ENCODE data around the gene TP53TG5.

Gene TP53TG5

DNA sequence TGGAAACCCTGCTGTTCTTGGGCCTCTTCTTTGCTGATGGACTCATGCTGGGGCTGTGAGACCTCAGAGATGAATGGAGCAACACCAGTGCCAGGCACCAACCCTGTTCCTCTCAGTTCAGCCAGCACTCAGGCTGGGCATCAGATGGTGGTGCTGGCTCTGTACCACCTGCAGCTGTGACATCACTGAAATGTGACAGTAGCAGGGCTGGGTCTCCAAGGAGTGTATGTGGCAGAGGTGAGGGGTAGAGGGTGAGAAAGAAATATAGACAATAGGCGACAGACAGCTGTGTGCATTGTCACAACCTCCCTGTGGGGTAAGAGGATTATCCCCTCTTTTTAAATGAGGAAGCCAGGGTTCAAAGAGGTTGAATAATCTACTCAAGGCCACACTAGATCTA, at the start of gene TP53TG5:
Gene TP53TG5 (minus strand): TSS at position 135 of the 400 bp plus-strand sequence. CDS start 89 bp downstream, at position 46.
- DNase-seq (ENCODE audit: low spot score), result no peak

- DNase-seq (ENCODE audit: low spot score), result no peak
Measured at GRCh38 chr20:45427236-45428149, 49.4 kb upstream of the TP53TG5 start.

GRCh38 chr20:45426320-45427016, 48.3 kb upstream of the TP53TG5 start:
- DNase-seq (ENCODE audit: low spot score), result no peak

GRCh38 chr20:45425561-45425960, 47.4 kb upstream of the TP53TG5 start:
- no peak for DNase-seq (ENCODE audit: low spot score)

DNA sequence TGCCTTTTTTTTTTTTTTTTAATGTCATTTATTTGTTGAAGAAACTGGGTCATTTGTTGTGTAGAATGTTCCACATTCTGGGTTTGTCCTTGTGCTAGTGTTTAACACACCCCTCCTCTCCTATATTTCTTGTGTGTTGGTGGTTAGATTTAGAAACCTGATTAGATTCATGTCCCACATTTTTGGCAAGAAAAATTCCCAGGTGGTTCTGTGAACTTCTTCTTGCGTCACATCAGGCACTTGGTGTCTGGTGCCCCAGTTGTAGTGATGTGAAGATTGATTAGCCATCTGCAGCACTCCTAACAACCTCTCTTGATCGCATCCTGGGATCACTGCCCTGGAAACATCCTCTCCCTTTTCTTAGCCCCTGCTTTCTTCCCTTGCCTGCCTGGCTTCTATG, 45.6 kb upstream of the TP53TG5 start:
- no peak for DNase-seq (ENCODE audit: low spot score)

DNA sequence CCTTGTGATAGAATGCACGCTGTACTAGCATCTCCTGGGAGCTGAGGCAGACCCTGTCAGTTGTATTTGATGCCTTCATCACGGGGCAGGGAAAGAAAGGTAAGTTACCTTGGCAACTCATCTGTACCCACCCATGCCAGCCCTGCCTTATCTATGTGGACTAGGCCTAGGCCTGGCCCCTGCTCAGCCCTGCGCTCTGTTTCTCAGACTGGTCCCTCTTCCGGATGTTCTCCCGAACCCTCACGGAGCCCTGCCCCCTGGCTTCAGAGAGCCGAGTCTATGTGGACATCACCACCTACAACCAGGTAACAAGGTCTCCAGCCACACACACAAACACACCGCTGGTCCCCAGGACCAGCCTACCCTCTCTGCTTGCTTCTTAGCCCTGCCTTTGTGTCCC, 42.0 kb upstream of the TP53TG5 start:
- DNase-seq (ENCODE audit: low spot score), result no peak

GRCh38 chr20:45419188-45420091, 41.3 kb upstream of the TP53TG5 start:
- no peak for DNase-seq (ENCODE audit: low spot score)

DNA sequence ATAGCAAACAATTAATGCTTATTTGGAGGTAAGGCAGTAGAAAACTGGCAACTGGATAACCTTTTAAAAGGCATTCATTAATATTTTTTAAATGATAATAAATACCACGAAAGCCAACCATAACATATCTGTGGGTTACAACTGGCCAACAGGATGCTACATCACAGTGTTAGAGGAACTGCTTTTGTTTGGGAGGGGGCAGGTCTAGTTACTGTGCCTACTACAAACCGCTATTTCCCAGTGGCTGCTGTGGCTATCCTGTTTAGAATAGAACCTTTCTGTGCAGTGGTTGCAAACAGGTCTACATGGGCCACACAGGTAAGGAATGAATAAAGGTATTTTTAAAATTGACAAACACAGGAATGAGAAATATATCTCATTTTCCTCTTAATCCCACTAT, 38.8 kb upstream of the TP53TG5 start:
- DNase-seq (ENCODE audit: low spot score), result no peak

- peak; percentile 88 for DNase-seq (ENCODE audit: low spot score)
Measured at GRCh38 chr20:45415822-45416637, 37.9 kb upstream of the TP53TG5 start, which contains the start of gene PIGT. PIGT (plus strand) TSS chr20:45416141; CDS start chr20:45416157, 16 bp downstream.

DNA sequence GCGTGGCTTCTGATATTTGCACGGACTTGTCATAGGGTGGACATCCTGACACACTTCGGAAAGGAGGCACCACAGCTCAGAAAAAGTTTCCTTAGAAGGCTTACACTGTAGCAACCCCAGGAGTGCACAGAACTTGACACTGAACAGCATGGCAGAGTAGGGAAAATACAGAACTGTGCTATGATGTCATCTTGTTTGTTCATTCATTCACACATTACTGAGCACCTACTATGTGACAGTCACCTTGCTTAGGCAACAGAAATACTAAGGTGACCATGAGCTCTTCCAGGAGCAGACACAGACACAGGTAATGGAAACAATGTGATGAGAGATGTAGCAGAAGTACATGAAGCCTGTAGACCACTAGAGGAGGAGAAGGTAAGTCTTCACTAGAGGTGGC, 35.4 kb upstream of the TP53TG5 start:
- DNase-seq (ENCODE audit: low spot score), result no peak

DNA sequence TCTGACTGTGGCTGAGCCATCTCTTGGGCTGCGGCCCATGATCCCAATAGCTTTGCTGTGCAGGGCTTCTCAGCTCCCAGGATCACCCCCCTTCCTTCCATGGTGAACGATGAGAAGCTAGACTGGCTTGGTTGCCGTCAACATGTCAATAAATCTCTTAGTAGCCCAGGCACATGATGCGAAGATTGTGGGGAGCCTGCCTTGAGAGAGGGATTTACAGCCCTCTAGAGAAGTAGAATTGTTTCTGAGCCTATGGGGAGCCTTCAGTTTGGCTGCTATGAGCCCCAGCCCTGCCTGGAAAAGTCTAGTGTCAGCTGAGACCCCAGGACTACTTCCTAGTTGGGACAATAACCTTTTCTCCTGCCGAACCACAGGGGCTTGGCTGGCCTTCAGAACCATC, 34.5 kb upstream of the TP53TG5 start:
- DNase-seq (ENCODE audit: low spot score), result no peak

DNA sequence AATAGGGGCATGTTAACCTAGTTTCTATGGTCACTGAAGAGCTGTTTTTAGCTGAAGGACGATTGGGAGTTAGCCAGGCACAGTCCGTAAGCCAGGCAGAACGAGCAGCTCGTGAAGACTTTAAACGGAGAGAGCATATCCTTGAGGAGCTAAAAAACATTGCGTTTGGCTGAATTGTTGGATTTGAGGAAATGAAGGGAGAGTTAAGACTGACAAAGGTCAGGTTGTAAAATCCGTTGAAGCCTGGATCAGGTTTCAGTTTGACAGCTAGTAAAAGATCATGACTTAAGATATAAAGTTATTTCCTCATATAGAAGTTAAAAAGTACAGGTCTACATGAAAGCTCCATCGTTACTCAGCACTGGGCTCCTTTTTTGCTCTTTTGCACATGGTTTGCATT, 32.8 kb upstream of the TP53TG5 start:
- no peak for DNase-seq (ENCODE audit: low spot score)

GRCh38 chr20:45409521-45410272, 31.6 kb upstream of the TP53TG5 start:
- no peak for DNase-seq (ENCODE audit: low spot score)

- no peak for DNase-seq (ENCODE audit: low spot score)
Measured at GRCh38 chr20:45408646-45409213, 30.6 kb upstream of the TP53TG5 start.

GRCh38 chr20:45407783-45408645, 29.9 kb upstream of the TP53TG5 start, which contains the start of gene DBNDD2:
DBNDD2 (plus strand) TSS chr20:45408289; CDS start chr20:45408468, 179 bp downstream.
- no peak for DNase-seq (ENCODE audit: low spot score)

DNA sequence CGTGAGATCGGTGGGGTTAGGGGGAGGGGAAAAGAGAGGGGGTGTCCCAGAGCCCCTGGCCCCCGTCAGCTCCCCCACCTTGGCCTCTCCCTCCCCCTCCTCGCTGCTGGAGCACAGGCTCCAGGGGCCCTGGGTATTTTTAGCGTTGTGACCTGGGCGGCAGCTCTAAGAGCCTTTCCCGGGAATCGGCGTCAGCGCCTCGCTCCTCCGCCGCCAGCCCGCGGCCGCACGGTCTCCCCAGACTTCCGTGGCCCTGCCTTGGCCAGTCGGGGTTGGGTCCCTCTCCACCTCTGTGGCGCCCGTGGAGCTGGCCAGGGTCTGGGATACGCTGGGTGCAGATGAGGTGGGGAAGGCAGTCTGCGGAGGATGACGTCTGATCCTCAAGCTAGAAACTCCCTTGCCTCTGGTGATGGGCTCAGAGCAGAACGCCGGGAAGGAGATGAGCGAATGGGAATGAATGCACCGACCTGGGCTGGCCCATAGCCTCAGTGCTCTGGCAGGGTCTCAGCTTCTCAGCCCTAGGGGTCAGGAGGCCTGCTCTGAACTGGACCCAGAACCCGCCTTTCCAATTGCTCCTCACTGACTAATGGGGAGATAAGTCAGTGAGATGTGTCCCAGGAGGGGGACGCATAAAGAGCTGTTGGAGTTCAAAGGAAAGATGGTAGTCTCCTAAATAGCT, 29.1 kb upstream of the TP53TG5 start:
- no peak for DNase-seq (ENCODE audit: low spot score)

GRCh38 chr20:45406260-45407066, 28.3 kb upstream of the TP53TG5 start:
- DNase-seq (ENCODE audit: low spot score), result peak; percentile 21
